Sigmoid colon (tissue), 7 donors: ENCODE data around the gene SLC25A33. TPM values are rescaled to one million over a fixed set of nuclear protein-coding genes. Genes with fewer than 3 reads are reported as not detected.

Source experiments
- DNase-seq: peaks from one replicate; pipeline ENCODE4 v3.0.0-alpha.2; 2019
- H3K27ac ChIP-seq, 4 donors: fragments of 200-600 bp; sonication (generic); one replicate each; pipeline ENCODE4 v1.5.1; 2016 to 2019; ENCODE audit warnings: mild to moderate bottlenecking in 1 of 4
- H3K27me3 ChIP-seq, 3 donors: fragments of 200-600 bp; sonication (generic); one replicate each; pipeline ENCODE4 v1.5.1; 2019; ENCODE audit warnings: mild to moderate bottlenecking in 1 of 3
- H3K36me3 ChIP-seq, 4 donors: fragments of 200-600 bp; sonication (generic); one replicate each; pipeline ENCODE4 v1.5.1; 2016 to 2019
- H3K4me1 ChIP-seq, 4 donors: fragments of 200-600 bp; sonication (generic); one replicate each; pipeline ENCODE4 v1.5.1; 2017 to 2019
- H3K4me3 ChIP-seq, 4 donors: fragments of 200-600 bp; sonication (generic); one replicate each; pipeline ENCODE4 v1.5.1; 2017 to 2019; ENCODE audit warnings: mild to moderate bottlenecking in 2 of 4, moderate library complexity in 1 of 4
- H3K9me3 ChIP-seq, 4 donors: fragments of 200-600 bp in 3 of 4; sonication (generic) in 3 of 4; one replicate each; pipeline versions ENCODE4 v1.5.1 to v1.6.1; 2013 to 2019
- CTCF ChIP-seq, 4 experiments: fragments of 450-650 bp in 3 of 4; fragments of 200-600 bp in 1 of 4; IDR thresholded peaks; one replicate each; pipeline ENCODE4 v1.5.1; 2016 to 2019; ENCODE audit warnings: antibody characterized with exemption in 4 of 4, mild to moderate bottlenecking in 3 of 4, moderate library complexity in 2 of 4
- EP300 ChIP-seq, 4 donors: sonication (generic); formaldehyde crosslinking; IDR thresholded peaks; one replicate each; pipeline ENCODE4 v1.6.1; 2017; ENCODE audit warnings: antibody characterized with exemption in 4 of 4
- POLR2A ChIP-seq, 2 donors: fragments of 450-650 bp; IDR thresholded peaks; one replicate each; pipeline ENCODE4 v1.6.1; 2016; ENCODE audit warnings: antibody characterized with exemption in 2 of 2, mild to moderate bottlenecking in 2 of 2, moderate library complexity in 2 of 2
- POLR2AphosphoS5 ChIP-seq, 4 donors: sonication (generic); formaldehyde crosslinking; IDR thresholded peaks; one replicate each; pipeline ENCODE4 v1.6.1; 2017; ENCODE audit warnings: antibody characterized with exemption in 4 of 4
- WGBS, 2 donors: extraction: QIAGEN DNeasy Blood & Tissue Kit; methylation state at CpG; one replicate each; pipeline ENCODE4 v1.1.7; 2013; 5-methylcytosine and 5-hydroxymethylcytosine counted together
- intact Hi-C: fragments of 100-400 bp; cut with DNase I; formaldehyde crosslinking; loops from one replicate; pipeline ENCODE4 v1.15.1; 2023
- polyA plus RNA-seq, 3 donors: library from polyadenylated mRNA; stranded (reverse); fragments of 200-250 nt; gene quantifications; one replicate each; pipeline ENCODE4 v1.2.3, GENCODE V29; 2013
- total RNA-seq, 4 donors: library from RNA; depleted of rRNA; stranded (reverse); fragments of >200 nt; gene quantifications; one replicate each; pipeline ENCODE4 v1.1.0, GENCODE V29; 2016
- donor health status: healthy with polysubstance abuse.
- donor health status: Bipolar disorder and iron deficiency.
- donor health status: healthy.

SLC25A33 gene
- total and polyA plus RNA-seq, 7 donors, result 3.9 to 16.6 (median 6.7) TPM

- intact Hi-C loops, result no loop called here
- H3K4me3 ChIP-seq, result no peak overlapping the region
- 91 to 93% methylated on average over 11 of the region's 11 CpGs for WGBS, 2 donors
- no peak for DNase-seq
- H3K27me3 ChIP-seq, result peaks cover 0 to 3% (median 0%) of the 10 kb centered on the region in 3 donors
- H3K36me3 ChIP-seq, result peaks cover 9 to 66% (median 17%) of the 10 kb centered on the region in 4 donors
- H3K9me3 ChIP-seq, result no peaks in the 10 kb centered on the region
- TF ChIP-seq CTCF (IDR thresholded peaks at IDR 0.05), result no peak
- TF ChIP-seq POLR2AphosphoS5 (IDR thresholded peaks at IDR 0.05), result no peak
- TF ChIP-seq EP300 (IDR thresholded peaks at IDR 0.05), result no peak
- no peak for TF ChIP-seq POLR2A (IDR thresholded peaks at IDR 0.05)
- no peak overlapping the region for H3K27ac ChIP-seq
- H3K4me1 ChIP-seq, result no peaks in the 10 kb centered on the region
These were observed 73.0 kb downstream of the SLC25A33 start for GRCh38 chr1:9612162-9612845.

GRCh38 chr1:9612871-9613624, 73.8 kb downstream of the SLC25A33 start:
- Histone ChIP-seq H3K27me3 (peaks cover 0 to 10% (median 0%) of the 10 kb centered on the region in 3 donors), H3K36me3 (peaks cover 9 to 58% (median 17%) of the 10 kb centered on the region in 4 donors), H3K4me1 (no peaks in the 10 kb centered on the region), H3K9me3 (no peaks in the 10 kb centered on the region), H3K27ac (no peak overlapping the region), H3K4me3 (no peak overlapping the region)
- intact Hi-C loops, result no loop called here
- DNase-seq, result no peak
- no peak for TF ChIP-seq CTCF (IDR thresholded peaks at IDR 0.05)
- no peak for TF ChIP-seq POLR2A (IDR thresholded peaks at IDR 0.05)
- TF ChIP-seq POLR2AphosphoS5 (IDR thresholded peaks at IDR 0.05), result no peak
- no peak for TF ChIP-seq EP300 (IDR thresholded peaks at IDR 0.05)
- 83 to 89% methylated on average over 20 of the region's 20 CpGs for WGBS, 2 donors

GRCh38 chr1:9613625-9614299, 74.5 kb downstream of the SLC25A33 start:
- Histone ChIP-seq H3K27me3 (peaks cover 0 to 15% (median 0%) of the 10 kb centered on the region in 3 donors), H3K4me1 (no peaks in the 10 kb centered on the region), H3K4me3 (no peak overlapping the region), H3K27ac (no peak overlapping the region), H3K36me3 (peaks cover 9 to 51% (median 15%) of the 10 kb centered on the region in 4 donors), H3K9me3 (no peaks in the 10 kb centered on the region)
- WGBS, 2 donors, result 87 to 90% methylated on average over 17 of the region's 17 CpGs
- no peak for TF ChIP-seq CTCF (IDR thresholded peaks at IDR 0.05)
- no peak for TF ChIP-seq POLR2A (IDR thresholded peaks at IDR 0.05)
- TF ChIP-seq EP300 (IDR thresholded peaks at IDR 0.05), result no peak
- TF ChIP-seq POLR2AphosphoS5 (IDR thresholded peaks at IDR 0.05), result no peak
- DNase-seq, result no peak
- intact Hi-C loops, result no loop called here

GRCh38 chr1:9615316-9616063, 76.2 kb downstream of the SLC25A33 start:
- no peak for DNase-seq
- Histone ChIP-seq H3K27ac (no peak overlapping the region), H3K36me3 (peaks cover 9 to 34% (median 10%) of the 10 kb centered on the region in 4 donors), H3K4me3 (no peak overlapping the region), H3K27me3 (peaks cover 0 to 25% (median 7%) of the 10 kb centered on the region in 3 donors), H3K4me1 (no peaks in the 10 kb centered on the region), H3K9me3 (no peaks in the 10 kb centered on the region)
- no peak for TF ChIP-seq EP300 (IDR thresholded peaks at IDR 0.05)
- peak in 2 of 4 experiments; percentile 38 to 50 for TF ChIP-seq CTCF (IDR thresholded peaks at IDR 0.05)
- 49 to 53% methylated on average over 16 of the region's 16 CpGs for WGBS, 2 donors
- intact Hi-C loops, result no loop called here
